Tracheal epithelial cell (primary cell): Measurements from ENCODE around the gene LIN54. TPM values are rescaled to one million over a fixed set of nuclear protein-coding genes. Genes with fewer than 3 reads are reported as not detected.

Experiments used
- total RNA-seq: library from RNA; depleted of rRNA; stranded (reverse); fragments of >200 nt; gene quantifications from 2 replicates; pipeline ENCODE4 v1.2.1, GENCODE V29; 2014

LIN54 gene
- total RNA-seq = 5.3 and 6.0 TPM in 2 replicates

DNA sequence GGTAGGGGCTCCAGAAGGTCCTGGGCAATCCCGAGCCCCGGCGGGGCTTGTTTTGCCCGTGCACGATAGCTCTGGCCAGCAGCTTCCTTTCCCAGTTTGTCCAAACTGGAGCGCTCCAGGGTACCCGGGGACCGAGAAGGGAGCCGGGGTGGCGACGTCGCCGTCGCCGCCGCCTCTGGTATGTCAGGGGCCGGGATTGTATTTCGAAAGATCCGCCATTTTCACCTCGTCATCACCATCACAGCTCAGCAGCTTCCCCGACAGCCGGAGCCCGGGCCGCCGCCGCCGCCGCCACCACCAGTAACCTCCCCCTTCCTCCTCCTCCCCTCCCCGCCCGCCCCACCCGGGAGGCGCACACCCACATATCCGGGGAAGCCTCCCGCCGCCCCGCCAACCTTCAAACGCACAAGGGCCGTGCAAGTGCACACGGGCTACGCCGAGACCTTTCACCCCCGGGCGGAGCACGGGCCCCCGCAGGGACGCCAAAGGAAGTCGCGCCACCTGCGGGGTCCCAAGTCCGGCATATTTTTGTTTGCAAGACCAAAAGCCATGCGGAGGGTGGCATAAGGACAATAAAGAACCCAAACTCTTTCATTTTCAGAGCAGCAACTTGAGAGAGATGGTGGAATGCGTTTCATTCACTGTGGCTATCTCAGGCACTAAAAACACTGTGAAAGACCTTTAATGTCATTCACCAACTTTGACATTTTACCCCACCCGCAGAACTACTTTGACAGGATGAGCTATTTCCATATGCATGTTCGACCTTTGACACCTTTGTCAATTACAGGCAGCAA, at the start of gene LIN54:
LIN54 (minus strand) TSS at position 302 of the 797 bp plus-strand sequence. CDS start 25,979 bp downstream, outside the sequence.

DNA sequence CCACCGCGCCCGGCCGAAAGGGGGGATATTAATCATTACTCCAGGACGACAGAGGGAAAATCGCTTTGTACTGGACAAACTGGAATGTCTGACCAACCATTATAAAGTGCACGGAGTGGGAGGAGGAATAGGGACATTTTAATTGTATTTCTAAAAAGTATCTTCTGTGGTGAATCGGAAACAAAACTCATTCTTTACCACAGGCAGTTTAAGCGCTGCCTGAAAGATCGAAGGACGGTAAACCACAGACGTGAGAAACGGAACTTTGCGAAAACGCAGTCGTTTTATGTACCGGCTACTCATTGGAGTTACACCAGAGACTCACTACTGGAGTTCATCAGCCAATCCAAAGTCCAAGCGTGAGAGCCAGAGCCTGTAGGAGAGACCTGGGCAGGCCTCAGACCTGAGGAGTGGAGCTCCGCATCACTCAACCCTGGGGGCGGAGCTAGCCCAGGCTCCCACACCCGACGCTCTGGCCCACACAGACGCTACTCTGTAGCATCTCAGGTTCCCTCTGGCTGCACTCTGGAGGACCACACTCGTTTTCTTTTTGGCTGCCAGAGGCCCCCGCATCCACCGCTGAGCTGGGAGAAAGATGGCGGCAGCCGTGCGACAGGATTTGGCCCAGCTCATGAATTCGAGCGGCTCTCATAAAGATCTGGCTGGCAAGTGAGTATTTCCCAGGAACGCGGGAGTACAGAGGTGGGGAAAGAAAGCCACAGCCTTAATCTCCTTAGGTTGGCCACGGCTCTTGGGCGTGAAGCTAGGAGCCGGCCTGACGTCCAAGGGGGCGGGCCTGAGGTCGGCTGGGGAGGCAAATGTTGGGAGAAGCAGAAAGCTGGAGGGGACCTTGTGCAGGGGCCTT, 24.2 kb upstream of the LIN54 start, which contains the start of gene COPS4:
COPS4 (plus strand) TSS at position 554 of the 865 bp plus-strand sequence; CDS start at position 596, 42 bp downstream.

GRCh38 chr4:82900411-82901182, 110.0 kb downstream of the LIN54 start, which contains the start of gene THAP9:
THAP9 (plus strand) TSS chr4:82900735; CDS start chr4:82900803, 68 bp downstream.

GRCh38 chr4:82890901-82891706, 119.5 kb downstream of the LIN54 start, which contains the start of gene SEC31A:
SEC31A (minus strand) TSS chr4:82891153; CDS start chr4:82881936, 9,217 bp downstream.

Other genes with a start within 250 kb of the LIN54 start
- 3.8 and 64.8 TPM in 2 replicates for gene SCD5, start 212.0 kb downstream of the LIN54 start, total RNA-seq
- 113 and 144 TPM in 2 replicates for gene SEC31A, start 119.7 kb downstream of the LIN54 start, total RNA-seq
- 1.9 and 2.4 TPM in 2 replicates for gene THAP9, start 110.1 kb downstream of the LIN54 start, total RNA-seq
- gene COPS4, start 24.4 kb upstream of the LIN54 start, total RNA-seq = 75.9 and 95.3 TPM in 2 replicates
- gene PLAC8, start 103.9 kb upstream of the LIN54 start, total RNA-seq = 0.48 and 2.3 TPM in 2 replicates